Measurements from ENCODE around the gene SS18L1.
A peak's percentile ranks its signal among the peaks of the same experiment; 100 is the strongest.

SS18L1 gene

DNA sequence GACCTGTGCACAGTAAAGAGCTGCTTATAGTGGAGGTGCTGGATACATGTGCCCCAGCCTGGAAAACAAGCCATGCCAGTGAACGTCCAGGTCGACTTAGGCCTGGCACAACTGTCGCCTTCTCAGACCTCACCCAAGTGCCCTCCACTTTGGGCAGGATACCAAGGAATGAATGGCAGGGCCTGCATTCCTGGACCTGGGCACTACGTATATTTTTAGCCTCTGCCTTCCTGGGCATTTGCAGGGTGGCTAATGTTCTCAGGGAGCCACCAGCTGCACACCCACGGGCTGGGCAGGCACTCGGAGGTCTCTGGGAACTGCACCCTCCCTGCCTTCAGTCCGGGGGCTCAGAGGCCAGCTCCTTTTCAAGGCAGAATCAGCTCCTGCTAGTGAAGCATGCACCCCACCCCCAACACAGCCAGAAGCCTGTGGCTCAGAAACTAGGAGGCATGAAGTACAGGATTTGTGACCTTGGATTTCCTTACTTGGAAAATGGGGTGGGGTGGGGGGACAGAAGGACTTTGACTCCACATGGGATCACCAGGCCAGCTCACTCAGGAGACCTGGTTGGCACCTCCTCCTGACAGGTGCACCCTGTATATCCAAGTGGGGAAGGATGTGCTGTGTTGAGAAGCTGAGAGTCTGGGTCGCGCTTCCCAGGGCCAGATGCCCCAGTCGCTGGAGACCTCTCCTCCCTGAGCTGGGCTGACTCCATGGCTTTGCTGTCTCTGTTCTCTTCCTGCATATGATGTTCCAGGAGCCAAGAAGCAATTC is 23.8 kb upstream of the SS18L1 start:
- DNase-seq (ENCODE audit: low spot score): no peak

DNA sequence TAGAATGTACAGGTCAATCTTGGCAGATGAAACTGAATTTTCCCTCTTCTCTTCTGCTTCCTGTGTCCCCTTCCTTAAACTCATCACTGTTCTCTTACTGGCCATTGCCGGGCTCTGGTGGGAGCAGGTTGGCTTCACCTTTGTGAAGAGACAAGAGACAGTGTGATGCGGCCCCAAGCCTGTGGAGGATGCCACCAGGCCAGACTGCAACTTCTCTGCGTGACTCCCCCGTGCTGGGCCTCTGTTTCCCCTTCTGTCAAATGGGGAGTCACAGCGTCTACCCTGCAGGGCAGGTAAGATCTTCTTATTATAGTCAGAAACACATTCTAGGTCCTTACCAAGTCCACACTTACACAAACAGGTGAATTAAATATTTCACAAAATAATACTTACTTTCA is 23.2 kb upstream of the SS18L1 start:
- DNase-seq (ENCODE audit: low spot score): no peak

DNA sequence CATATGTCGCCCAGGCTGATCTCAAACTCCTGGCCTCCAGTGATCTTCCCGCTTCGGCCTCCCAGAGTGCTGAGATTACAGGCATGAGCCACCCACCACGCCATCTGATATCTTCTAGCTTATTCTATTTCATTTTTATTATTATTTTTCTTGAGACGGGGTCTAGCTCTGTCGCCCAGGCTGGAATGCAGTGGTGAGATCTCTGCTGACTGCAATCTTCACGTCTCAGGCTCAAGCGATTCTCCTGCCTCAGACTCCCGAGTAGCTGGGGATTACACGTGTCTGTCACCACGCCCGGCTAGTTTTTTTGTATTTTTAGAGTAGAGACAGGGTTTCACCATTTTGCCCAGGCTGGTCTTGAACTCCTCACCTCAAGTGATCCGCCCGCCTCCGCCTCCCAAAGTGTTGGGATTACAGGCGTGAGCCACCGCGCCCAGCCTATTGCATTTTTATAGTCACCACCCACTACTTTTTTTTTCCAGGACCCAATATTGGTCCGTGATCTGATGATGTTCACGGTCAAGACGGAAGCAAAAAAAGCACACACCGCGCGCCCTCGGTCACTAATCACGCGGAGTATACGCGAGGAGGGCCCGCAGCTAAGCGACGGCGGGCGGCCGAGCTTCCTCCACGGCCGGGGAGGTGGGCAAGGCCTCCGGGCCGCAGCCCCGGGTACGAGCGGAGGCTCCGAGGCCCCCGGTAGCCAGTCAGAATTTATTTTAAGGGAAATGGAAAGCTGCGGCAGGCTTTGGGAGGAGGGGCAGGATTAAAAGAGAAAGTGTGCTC is 22.4 kb upstream of the SS18L1 start:
- DNase-seq (ENCODE audit: low spot score): no peak

DNA sequence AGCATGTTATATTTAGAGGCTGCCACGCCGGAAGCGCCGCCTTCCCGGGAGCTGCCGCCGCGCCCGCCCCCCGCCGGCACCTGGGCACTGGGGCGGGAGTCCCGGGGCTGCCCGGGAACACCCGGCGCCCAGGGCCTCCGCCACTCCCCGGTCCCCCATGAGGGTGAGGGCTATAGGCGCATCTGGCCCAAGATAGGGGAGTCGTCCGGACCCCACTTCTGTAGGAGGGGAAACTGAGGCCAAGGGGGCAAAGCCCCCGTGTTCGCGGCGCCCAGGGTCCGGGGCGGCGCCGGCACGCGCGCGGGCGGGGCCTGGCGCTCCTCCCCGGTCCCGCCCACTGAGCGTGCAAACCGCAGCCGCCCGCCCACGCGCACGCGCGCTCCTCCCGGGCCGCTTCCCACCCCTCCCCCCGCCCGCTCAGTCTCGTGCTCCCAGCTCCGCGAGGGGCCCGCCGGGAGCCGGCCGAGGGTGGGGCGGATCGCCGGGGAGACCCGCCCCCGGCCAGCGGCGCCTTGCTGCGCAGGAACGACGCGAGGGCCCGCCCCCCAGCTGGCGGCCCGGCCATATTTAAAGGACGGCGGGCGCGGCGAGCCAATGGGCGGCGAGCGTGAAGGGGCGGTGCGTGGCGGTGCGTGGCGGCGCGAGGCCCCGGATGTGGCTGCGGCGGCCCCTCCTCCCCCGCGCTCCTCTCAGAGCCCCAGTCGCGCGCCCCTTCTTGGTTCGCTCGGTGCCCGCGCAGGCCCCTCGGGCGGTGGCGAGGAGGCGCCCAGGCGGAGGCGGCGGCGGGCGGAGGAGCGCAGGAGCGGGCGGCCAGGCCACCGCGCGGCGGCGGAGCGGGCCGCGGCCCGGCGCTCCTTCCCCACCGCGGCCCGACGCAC is 21.6 kb upstream of the SS18L1 start, which contains the start of gene LSM14B:
LSM14B (plus strand) TSS at position 700 of the 878 bp plus-strand sequence. CDS start 192 bp downstream, outside the sequence.
- DNase-seq (ENCODE audit: low spot score): peak; percentile 97

DNA sequence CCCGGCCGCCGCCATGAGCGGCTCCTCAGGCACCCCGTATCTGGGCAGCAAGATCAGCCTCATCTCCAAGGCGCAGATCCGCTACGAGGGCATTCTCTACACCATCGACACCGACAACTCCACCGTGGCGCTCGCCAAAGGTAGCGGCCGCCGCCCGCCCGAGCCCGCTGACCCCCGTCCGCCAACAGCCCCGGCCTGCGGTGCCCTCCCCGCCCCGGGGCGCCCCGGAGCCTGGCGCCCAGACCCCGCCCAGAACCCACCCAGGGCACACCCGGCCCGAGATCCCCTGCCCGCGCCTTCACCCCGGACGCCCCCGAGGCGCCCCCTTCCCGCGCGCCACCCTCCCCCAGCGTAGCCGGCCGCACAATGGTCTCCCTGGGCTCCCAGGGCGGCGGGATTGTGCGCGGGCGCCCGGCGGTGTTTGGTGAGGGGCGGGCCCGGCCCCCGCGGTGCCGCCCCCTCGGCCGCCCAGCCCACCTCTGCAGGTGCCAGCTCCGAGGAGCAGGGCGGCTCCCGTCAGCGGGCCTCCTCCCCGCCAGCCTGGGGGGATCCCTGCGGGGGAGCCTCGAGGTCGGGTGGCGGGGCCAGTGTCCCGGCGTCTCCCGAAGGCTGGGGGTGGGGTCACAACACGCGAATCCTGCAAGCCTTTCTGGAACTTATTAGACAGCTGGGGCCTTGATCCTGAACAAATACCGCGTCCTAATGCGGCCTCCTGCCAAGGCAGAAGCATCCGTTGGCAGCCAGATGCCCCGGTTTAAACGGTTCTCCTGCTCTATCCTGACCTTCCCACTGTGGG is 20.7 kb upstream of the SS18L1 start:
- DNase-seq (ENCODE audit: low spot score): no peak

DNA sequence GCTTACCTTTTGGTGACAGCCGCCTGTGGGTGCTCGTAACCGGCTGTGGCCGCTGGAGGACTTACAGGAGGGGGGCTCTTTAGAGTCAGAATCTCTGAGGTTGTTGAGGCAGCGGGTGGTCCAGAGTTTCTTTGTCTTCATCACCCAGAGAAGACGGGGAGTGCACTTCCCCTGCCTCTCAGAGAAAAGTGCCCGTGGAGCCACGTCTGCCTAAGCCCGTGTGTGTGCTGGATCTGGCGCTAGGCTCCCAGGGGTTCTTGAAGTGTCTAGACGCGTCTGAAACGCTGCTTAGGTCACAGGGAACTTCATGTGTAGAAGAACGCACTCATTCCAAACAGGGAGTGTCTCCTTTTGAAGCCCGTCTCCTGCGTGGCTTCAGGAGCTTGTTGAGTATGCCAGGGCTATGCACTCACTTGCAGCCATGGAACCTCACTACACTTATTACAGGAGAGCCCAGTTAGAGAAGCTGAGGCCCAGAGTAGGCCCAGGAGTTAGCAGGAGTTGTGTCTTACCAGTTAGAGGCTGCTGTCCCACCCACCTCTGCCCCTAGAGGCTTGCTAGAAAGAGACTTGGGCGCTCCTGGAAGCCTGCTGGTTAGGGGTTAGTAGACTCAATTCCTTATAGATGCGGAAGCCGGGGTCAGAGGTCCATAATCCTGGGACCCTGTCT is 20.0 kb upstream of the SS18L1 start:
- DNase-seq (ENCODE audit: low spot score): no peak

DNA sequence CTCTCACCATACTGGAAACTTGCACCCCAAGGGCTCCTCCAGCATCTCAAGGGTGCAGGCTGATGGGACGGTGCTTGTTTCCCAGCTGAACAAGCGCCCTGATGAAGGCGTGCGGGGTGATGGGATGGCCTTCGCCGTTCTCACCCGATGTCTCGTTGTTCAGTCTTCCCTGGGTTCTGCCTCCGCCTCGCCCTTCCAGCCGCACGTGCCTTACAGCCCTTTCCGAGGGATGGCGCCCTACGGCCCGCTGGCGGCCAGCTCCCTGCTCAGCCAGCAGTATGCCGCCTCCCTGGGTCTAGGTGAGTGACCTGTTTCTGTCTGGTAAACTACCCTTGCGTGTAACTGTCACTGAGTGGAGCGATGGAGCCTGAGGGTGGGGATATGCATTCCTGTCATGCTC is 17.4 kb upstream of the SS18L1 start:
- DNase-seq (ENCODE audit: low spot score): no peak

DNA sequence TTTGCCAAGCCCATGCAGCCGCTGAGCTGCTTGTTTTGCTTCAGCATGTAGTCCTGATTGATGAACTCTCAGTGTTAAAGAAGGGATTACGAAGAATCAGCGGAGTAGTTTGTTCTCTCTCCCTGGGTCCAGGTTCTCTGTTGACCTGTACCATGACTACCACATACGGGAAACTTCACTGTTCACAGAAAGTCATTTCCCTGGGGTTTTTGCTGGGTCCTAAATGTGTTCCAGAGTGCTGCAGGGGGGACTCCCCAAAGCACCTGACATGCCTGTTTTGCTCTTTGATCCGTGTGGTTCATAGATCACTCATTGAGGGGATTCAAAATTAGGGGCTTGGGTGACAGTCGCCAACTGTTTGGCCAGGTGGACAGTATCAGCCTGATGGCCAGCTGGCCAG is 15.8 kb upstream of the SS18L1 start:
- no peak for DNase-seq (ENCODE audit: low spot score)

DNA sequence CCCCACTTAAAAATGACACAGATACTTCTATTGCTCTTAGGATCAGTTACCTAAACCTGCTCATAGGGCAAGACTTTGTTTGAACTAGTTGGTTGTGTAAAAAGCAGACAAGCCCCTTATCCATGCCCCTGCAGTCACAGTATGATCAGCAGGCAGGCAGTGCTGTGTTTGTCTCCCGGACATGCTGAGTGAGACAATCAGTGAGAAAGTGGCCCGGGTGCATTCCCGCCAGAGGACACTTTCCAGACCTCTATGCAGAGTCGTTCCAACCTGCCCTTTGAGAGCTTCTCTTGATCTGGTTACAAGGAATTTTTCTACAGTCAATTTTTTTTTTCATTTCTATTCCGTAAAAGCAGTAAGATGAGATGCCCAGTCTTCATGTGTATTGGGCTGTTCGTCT is 15.1 kb upstream of the SS18L1 start:
- DNase-seq (ENCODE audit: low spot score): no peak

DNA sequence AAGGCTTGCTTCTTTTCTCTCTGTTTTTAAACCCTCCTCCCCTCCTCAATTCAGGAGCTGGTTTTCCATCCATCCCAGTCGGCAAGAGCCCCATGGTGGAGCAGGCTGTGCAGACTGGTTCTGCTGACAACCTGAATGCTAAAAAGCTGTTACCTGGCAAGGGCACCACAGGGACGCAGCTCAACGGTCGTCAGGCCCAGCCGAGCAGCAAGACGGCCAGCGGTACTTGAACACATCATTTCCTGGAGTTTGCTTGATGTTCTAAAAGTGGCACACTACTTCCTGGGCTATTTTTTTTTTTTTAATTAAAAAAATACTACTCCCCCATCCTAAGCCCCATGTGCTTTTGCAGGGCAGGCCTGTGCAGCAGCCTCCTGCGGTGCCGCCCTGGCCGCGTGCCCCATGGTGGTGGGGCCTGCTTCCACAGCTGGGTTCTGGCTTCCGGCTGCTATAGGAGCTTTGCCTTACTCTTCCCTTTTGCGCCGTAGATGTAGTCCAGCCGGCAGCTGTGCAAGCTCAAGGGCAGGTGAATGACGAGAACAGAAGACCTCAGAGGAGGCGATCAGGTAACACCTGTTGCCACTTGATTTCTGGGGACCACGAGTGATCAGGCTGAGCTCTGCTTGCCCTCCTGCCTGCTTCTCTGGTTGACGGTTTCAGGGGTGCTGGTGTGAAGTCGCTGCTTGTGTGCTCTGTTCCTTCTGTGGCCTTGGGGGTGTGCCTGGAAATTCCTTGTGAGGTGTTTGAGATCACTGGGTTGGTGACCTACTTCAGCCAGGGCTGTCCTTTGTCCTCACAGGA is 13.6 kb upstream of the SS18L1 start:
- DNase-seq (ENCODE audit: low spot score): no peak

DNA sequence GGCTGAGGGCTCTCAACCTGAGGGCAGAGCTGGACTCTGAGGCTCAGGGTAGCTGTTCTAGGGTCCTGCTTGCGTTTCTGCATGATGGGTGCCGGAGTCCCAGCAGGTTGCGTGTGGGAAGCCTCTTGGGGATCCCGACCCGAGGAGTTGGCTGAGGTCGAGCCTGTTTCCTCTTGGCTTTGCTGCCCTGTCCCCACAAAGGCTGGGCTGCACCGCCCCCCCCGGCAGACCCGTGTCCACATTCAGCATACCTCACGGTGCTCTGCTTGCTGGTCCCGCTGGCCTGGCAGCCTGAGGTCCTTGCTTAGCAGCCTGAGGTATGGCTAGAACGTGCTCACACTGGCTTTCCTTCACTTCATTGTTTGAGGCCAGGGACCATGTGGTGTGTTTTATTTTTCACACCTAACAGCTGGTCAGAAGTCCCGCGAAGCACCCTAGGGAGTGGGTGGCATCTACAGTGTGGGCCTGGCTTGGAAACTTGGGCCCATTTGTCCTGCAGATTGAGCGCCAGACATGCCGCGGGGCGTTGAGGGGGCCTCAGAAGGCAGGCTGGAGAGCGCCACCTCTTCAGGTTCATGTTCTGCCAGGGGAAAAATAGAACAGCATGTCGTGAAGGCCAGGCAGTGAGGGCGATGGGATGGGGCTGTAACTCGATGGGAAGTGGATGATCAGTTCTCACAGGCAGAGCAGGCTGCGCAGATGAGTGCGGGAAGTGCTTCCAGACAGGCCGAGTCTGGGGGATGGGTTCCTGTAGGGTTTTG is 11.8 kb upstream of the SS18L1 start:
- no peak for DNase-seq (ENCODE audit: low spot score)

DNA sequence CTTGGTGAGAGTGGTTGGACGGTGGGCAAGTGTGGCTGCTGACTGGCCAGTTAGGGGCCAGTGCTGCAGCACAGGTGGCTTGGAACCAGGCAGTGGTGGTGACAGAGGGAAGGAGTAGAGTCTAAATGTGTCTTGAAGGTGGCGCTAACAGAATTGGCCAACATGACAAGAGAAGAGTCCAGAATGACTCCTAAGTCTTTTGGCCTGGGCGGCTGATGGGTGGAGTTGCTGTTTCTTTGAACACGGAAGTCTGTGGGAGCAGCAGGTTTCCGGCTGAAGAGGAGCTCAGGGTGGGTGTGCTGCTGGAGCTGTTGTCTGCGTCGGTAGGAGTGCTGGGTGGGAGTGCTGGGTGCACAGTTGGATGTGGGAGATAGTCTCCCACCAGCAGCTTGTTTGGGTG is 11.1 kb upstream of the SS18L1 start:
- no peak for DNase-seq (ENCODE audit: low spot score)

DNA sequence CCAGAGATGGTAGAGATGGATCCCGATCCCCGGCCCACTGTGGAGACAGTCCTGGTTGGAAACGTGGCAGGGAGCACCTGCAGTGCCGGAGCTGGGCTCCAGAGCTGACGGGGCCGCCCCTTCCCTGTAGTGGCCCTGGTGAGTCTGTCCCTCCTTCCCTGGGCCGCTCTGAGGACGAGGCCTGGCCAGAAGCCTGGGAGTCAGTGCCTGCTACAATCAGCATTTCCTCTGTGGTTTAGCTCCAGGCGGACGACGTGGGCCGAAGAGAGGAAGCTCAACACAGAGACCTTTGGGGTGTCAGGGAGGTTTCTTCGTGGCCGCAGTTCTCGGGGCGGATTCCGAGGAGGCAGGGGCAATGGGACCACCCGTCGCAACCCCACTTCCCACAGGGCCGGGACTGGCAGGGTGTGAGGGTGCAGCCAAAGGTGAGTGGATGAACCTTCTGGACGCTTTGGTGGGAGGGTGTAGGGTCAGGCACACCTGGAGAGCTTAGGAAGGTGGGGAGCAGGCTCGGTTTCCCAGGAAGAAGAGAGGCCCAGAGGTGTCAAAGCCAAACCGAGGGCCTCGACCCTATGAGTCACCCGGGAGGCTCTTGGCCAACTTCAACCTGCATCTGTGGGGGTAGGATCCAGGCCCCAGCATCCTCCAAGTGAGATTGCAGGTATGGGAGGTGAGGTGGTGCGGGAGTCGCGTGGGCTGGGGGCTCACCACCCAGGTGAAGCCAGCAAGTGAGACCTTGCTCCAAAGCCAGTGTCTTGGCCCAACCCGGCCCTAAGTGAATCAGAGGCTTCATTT is 10.3 kb upstream of the SS18L1 start:
- no peak for DNase-seq (ENCODE audit: low spot score)

DNA sequence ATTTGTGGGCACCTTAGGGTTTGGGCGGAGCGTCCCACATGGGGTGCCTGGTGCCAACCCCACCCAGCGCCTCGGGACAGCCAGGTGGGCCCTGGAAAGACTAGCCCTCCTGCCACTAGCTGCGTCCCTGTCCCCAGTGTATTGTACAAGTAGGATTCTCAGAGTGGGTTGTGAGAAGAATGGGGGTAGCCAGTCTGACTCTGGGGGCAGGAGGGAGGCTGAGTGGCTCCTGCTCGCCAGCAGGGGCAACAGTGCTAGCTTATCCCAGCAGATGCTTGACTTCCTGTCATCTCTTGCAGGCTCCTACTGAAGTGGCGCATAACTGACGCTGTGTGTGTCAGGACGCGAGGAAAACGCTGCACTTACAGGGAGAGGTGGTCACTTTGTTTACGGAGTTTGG is 9.7 kb upstream of the SS18L1 start:
- DNase-seq (ENCODE audit: low spot score): no peak

DNA sequence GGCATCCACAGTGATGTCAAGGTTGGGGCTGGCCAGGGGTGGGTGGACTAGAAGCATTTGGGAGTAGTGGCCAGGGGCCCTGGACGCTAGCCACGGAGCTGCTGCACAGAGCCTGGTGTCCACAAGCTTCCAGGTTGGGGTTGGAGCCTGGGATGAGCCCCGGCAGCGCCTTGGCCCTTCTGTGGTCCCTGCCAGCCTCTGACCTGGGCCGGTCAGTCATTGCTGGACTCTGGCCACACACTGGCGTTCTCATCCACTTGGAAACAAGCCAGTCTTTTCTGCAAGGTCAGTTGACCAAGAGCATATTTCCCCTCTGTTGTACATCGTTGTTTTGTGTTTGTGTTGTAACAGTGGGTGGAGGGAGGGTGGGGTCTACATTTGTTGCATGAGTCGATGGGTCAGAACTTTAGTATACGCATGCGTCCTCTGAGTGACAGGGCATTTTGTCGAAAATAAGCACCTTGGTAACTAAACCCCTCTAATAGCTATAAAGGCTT is 8.8 kb upstream of the SS18L1 start:
- DNase-seq (ENCODE audit: low spot score): no peak

DNA sequence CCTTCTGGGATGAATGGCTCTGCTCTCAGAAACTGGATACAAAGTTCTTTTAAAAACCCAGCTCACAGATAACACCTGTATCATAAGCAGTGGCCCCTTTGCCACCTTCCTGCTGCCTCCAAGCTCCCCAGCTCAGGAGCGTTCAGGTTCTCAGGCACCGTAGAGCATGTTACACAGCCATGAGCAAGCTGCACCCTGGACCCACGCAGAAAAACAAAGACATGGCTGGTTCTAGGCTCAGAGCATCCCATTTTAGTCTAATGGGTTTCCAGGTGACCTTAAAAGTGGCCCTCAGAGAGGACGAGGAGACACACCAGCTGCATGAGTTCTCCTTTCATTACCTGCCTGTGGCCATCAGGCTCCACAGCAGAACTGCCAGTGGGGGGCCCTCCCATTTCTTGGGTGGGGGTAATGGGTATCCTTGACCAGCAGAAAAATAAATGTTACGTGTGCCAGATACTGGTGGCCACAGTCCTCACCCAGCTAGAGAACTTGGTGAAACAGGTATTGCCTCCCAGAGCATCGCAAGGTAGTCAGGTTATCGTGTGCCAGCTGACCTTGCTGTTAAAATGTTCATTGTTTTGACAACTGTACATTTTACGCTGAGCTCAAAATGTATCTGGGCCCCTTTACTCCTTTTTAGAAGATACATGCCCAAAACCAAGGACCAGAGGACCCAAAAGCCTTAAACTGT is 7.8 kb upstream of the SS18L1 start:
- no peak for DNase-seq (ENCODE audit: low spot score)

DNA sequence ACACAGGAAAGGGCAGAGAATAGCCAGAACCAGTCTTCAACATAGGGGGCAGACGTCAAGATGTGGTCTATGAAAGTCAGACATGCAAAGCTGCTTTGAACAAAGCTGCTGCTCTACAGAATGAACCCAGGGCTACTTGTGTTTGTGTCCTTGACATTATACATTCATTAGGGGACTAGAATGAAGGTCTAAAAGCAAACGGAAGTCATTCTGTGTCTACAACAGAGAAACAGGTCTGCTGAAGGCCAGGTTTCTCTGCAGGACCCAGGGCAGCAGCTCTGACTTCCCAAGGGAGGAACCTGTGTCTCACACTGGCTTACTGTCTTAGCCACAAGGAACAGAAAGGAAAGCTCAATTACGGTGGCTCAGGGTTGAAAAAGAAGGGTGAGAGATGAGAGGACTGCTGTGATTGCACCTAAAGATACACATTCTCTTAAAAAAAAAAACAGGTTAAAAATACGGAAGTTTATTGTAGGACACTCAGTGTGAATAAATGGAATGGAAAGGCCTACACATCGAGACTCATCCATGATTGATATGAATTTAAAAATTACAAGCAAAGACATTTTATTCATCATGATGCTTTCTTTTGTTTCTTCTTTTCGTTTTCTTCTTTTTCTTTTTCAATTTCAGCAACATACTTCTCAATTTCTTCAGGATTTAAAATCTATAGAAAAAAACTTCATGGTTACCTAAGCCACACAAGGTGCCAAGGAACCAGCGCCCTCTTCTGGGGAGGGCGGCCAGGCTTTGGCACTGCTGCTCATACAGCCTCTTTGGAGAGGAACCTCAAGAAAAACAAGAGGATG is 7.1 kb upstream of the SS18L1 start:
- DNase-seq (ENCODE audit: low spot score): no peak

Data from globus pallidus (tissue), 1 donor.